Sigmoid colon (tissue), 4 donors: ENCODE results near the gene KLHL21.

Experiments used
- CTCF ChIP-seq, 4 experiments: fragments of 450-650 bp in 3 of 4; fragments of 200-600 bp in 1 of 4; IDR thresholded peaks; one replicate each; pipeline ENCODE4 v1.5.1; 2016 to 2019; ENCODE audit warnings: antibody characterized with exemption in 4 of 4, mild to moderate bottlenecking in 3 of 4, moderate library complexity in 2 of 4
- EP300 ChIP-seq, 4 donors: sonication (generic); formaldehyde crosslinking; IDR thresholded peaks; one replicate each; pipeline ENCODE4 v1.6.1; 2017; ENCODE audit warnings: antibody characterized with exemption in 4 of 4
- POLR2AphosphoS5 ChIP-seq, 4 donors: sonication (generic); formaldehyde crosslinking; IDR thresholded peaks; one replicate each; pipeline ENCODE4 v1.6.1; 2017; ENCODE audit warnings: antibody characterized with exemption in 4 of 4

GRCh38 chr1:6613361-6614018 lies 10.8 kb upstream of the KLHL21 start, which contains the start of gene PHF13:
- TF ChIP-seq CTCF (IDR thresholded peaks at IDR 0.05) (no peak), POLR2AphosphoS5 (IDR thresholded peaks at IDR 0.05) (peak; percentile 89 to 94 (median 90)), EP300 (IDR thresholded peaks at IDR 0.05) (peak in 1 of 4 donors; percentile 22)
